ENCODE results near the gene DYNAP. TPM values are rescaled to one million over a fixed set of nuclear protein-coding genes. Genes with fewer than 3 reads are reported as not detected.

DYNAP gene
- total RNA-seq (not detected), polyA plus RNA-seq (not detected)

- WGBS, 2 donors: 76 to 85% methylated on average over 5 of the region's 5 CpGs
Measured at GRCh38 chr18:54590945-54591344, at the start of gene DYNAP. TSS of gene DYNAP (plus strand) at chr18:54591245. CDS start at chr18:54591283, 38 bp downstream.

GRCh38 chr18:54551590-54551989, 39.5 kb upstream of the DYNAP start:
- DNase-seq (no peak), ATAC-seq (no peak), FAIRE-seq (peak; percentile 37)
- H3K27ac ChIP-seq: no peak overlapping the region
- no peaks in the 10 kb centered on the region for H3K36me3 ChIP-seq
- H3K4me1 ChIP-seq: no peaks in the 10 kb centered on the region
- intact Hi-C loops (cut with DNase I): loop anchor here in 1 of 3 donors (10.0 kb wide), 2 partner anchors 97 to 403 kb away; partner anchors contain the start of gene CCDC68
- H3K27me3 ChIP-seq: no peaks in the 10 kb centered on the region
- H3K4me3 ChIP-seq: no peak overlapping the region
- H3K9me3 ChIP-seq: no peaks in the 10 kb centered on the region
- 99 to 100% methylated on average over 1 of the region's 1 CpG for WGBS, 2 donors
- TF ChIP-seq CTCF (IDR thresholded peaks at IDR 0.05): no peak

More at GRCh38 chr18:54590945-54591344, at the start of gene DYNAP:
- ATAC-seq: no peak
- Histone ChIP-seq H3K27me3 (no peaks in the 10 kb centered on the region), H3K27ac (no peak within 1 kb of the TSS), H3K36me3 (no peaks in the 10 kb centered on the region), H3K4me3 (no peak within 1 kb of the TSS), H3K4me1 (no peaks in the 10 kb centered on the region), H3K9me3 (no peaks in the 10 kb centered on the region)
- intact Hi-C loops (cut with DNase I): no loop called here
- FAIRE-seq: no peak
- DNase-seq: no peak
- TF ChIP-seq CTCF (IDR thresholded peaks at IDR 0.05): no peak

- ATAC-seq (no peak), DNase-seq (peak in 1 of 6 donors; percentile 23), FAIRE-seq (no peak)
- H3K4me3 ChIP-seq: no peak overlapping the region
- H3K27me3 ChIP-seq: no peaks in the 10 kb centered on the region
- no peaks in the 10 kb centered on the region for H3K36me3 ChIP-seq
- no peak for TF ChIP-seq CTCF (IDR thresholded peaks at IDR 0.05)
- H3K9me3 ChIP-seq: no peaks in the 10 kb centered on the region
- WGBS, 2 donors: 54 to 57% methylated on average over 2 of the region's 2 CpGs
- intact Hi-C loops (cut with DNase I): loop anchor here in 1 of 3 donors (10.0 kb wide), 2 partner anchors 100 to 400 kb away; partner anchors contain the start of gene CCDC68
- no peaks in the 10 kb centered on the region for H3K4me1 ChIP-seq
- no peak overlapping the region for H3K27ac ChIP-seq
Measured at GRCh38 chr18:54555286-54555685, 35.8 kb upstream of the DYNAP start.

- 61 to 62% methylated on average over 1 of the region's 1 CpG for WGBS, 2 donors
- Histone ChIP-seq H3K4me1 (no peaks in the 10 kb centered on the region), H3K36me3 (no peaks in the 10 kb centered on the region), H3K27ac (no peak overlapping the region), H3K4me3 (no peak overlapping the region), H3K9me3 (no peaks in the 10 kb centered on the region), H3K27me3 (no peaks in the 10 kb centered on the region)
- TF ChIP-seq CTCF (IDR thresholded peaks at IDR 0.05): no peak
- intact Hi-C loops (cut with DNase I): loop anchor here in 1 of 3 donors (10.0 kb wide), 2 partner anchors 101 to 399 kb away; partner anchors contain the start of gene CCDC68
- FAIRE-seq (no peak), DNase-seq (no peak), ATAC-seq (no peak)
Measured at GRCh38 chr18:54555996-54556395, 35.0 kb upstream of the DYNAP start.

- no peak for FAIRE-seq
- no peak for ATAC-seq
- TF ChIP-seq CTCF (IDR thresholded peaks at IDR 0.05): no peak
- H3K27ac ChIP-seq: no peak overlapping the region
- no peaks in the 10 kb centered on the region for H3K36me3 ChIP-seq
- intact Hi-C loops (cut with DNase I): loop anchor here in 1 of 3 donors (10.0 kb wide), 2 partner anchors 103 to 397 kb away; partner anchors contain the start of gene CCDC68
- DNase-seq: no peak
- H3K9me3 ChIP-seq: no peaks in the 10 kb centered on the region
- H3K27me3 ChIP-seq: no peaks in the 10 kb centered on the region
- no peaks in the 10 kb centered on the region for H3K4me1 ChIP-seq
- no peak overlapping the region for H3K4me3 ChIP-seq
- WGBS, 2 donors: 48 to 72% methylated on average over 2 of the region's 2 CpGs
Measured at GRCh38 chr18:54557958-54558357, 33.1 kb upstream of the DYNAP start.

Data from pancreas (tissue), 10 donors.